ENCODE results near the gene IQCF6.

- TF ChIP-seq, protein P1, sequence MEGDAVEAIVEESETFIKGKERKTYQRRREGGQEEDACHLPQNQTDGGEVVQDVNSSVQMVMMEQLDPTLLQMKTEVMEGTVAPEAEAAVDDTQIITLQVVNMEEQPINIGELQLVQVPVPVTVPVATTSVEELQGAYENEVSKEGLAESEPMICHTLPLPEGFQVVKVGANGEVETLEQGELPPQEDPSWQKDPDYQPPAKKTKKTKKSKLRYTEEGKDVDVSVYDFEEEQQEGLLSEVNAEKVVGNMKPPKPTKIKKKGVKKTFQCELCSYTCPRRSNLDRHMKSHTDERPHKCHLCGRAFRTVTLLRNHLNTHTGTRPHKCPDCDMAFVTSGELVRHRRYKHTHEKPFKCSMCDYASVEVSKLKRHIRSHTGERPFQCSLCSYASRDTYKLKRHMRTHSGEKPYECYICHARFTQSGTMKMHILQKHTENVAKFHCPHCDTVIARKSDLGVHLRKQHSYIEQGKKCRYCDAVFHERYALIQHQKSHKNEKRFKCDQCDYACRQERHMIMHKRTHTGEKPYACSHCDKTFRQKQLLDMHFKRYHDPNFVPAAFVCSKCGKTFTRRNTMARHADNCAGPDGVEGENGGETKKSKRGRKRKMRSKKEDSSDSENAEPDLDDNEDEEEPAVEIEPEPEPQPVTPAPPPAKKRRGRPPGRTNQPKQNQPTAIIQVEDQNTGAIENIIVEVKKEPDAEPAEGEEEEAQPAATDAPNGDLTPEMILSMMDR (IDR thresholded peaks at IDR 0.05), result no peak
- no peak for TF ChIP-seq POLR2AphosphoS5 (IDR thresholded peaks at IDR 0.05)
Observed at GRCh38 chr3:51798411-51798963, 19.4 kb upstream of the IQCF6 start.
